ENCODE data around the gene KIAA1614.
"Not testable (repeated sequence)": the region's sequence is repeated elsewhere in the genome, so short reads cannot be mapped to it uniquely, and the experiment has no call there.

The KIAA1614 gene

GRCh38 chr1:180946056-180946455 lies 33.4 kb downstream of the KIAA1614 start:
- DNase-seq, result no peak

GRCh38 chr1:180946541-180947498 lies 34.1 kb downstream of the KIAA1614 start:
- no peak for DNase-seq

- no peak for DNase-seq
These were observed 34.8 kb downstream of the KIAA1614 start for GRCh38 chr1:180947499-180947885.

GRCh38 chr1:180947901-180948640 lies 35.4 kb downstream of the KIAA1614 start:
- peak; percentile 52 for DNase-seq

GRCh38 chr1:180948641-180949615 lies 36.2 kb downstream of the KIAA1614 start:
- no peak for DNase-seq

GRCh38 chr1:180949616-180950000 lies 36.9 kb downstream of the KIAA1614 start:
- no peak for DNase-seq

- no peak for DNase-seq
These were observed 37.6 kb downstream of the KIAA1614 start for GRCh38 chr1:180950321-180950720.

- DNase-seq, result no peak
These were observed 38.6 kb downstream of the KIAA1614 start for GRCh38 chr1:180951186-180951745.

GRCh38 chr1:180951836-180952656 lies 39.3 kb downstream of the KIAA1614 start:
- DNase-seq, result no peak

- DNase-seq, result no peak
These were observed 39.9 kb downstream of the KIAA1614 start for GRCh38 chr1:180952657-180953013.

- DNase-seq, result no peak
These were observed 40.8 kb downstream of the KIAA1614 start for GRCh38 chr1:180953291-180954004.

GRCh38 chr1:180954005-180954800 lies 41.5 kb downstream of the KIAA1614 start:
- peak; percentile 65 for DNase-seq

- DNase-seq, result no peak
These were observed 42.1 kb downstream of the KIAA1614 start for GRCh38 chr1:180954801-180955165.

- no peak for DNase-seq
These were observed 43.4 kb downstream of the KIAA1614 start for GRCh38 chr1:180956028-180956640.

- DNase-seq, result not testable (repeated sequence)
These were observed 46.9 kb downstream of the KIAA1614 start for GRCh38 chr1:180959620-180960019.

GRCh38 chr1:180961622-180962021 lies 48.9 kb downstream of the KIAA1614 start:
- DNase-seq, result no peak

- DNase-seq, result no peak
These were observed 49.5 kb downstream of the KIAA1614 start for GRCh38 chr1:180962178-180962577.

GRCh38 chr1:180964056-180964455 lies 51.4 kb downstream of the KIAA1614 start:
- no peak for DNase-seq

- no peak for DNase-seq
These were observed 51.9 kb downstream of the KIAA1614 start for GRCh38 chr1:180964595-180964994.

Measured in fibroblast of skin of back (primary cell).